Activated CD4-positive, alpha-beta memory T cell treated with anti-CD3 and anti-CD28 coated beads for 36 hours (primary cell): ENCODE results near the gene AFTPH. TPM values are rescaled to one million over a fixed set of nuclear protein-coding genes. Genes with fewer than 3 reads are reported as not detected.

Experiments
- CTCF ChIA-PET: fragments of 350-600 bp; sonication (Branson Sonifier 250); formaldehyde crosslinking; loops from one replicate; lab custom pipeline; 2021; ENCODE audit warnings: antibody characterized with exemption, inconsistent platforms; lab: Charles Lee
- POLR2A ChIA-PET: fragments of 350-600 bp; sonication (Branson Sonifier 250); formaldehyde crosslinking; loops from one replicate; lab custom pipeline; 2021; ENCODE audit warnings: antibody characterized with exemption; lab: Charles Lee
- DNase-seq: peaks from one replicate; pipeline ENCODE4 v3.0.0-alpha.2; 2020
- H3K27ac Mint-ChIP-seq: one replicate; pipeline ENCODE4 v1.8.0; 2021; ENCODE audit warnings: mixed read lengths
- H3K27me3 Mint-ChIP-seq: one replicate; pipeline ENCODE4 v1.8.0; 2021; ENCODE audit warnings: mixed read lengths
- H3K36me3 Mint-ChIP-seq: one replicate; pipeline ENCODE4 v1.8.0; 2021; ENCODE audit warnings: mixed read lengths
- H3K4me1 Mint-ChIP-seq: one replicate; pipeline ENCODE4 v1.8.0; 2021; ENCODE audit warnings: low read depth, mixed read lengths
- H3K4me3 Mint-ChIP-seq: one replicate; pipeline ENCODE4 v1.8.0; 2021; ENCODE audit warnings: mild to moderate bottlenecking, mixed read lengths
- H3K9me3 Mint-ChIP-seq: one replicate; pipeline ENCODE4 v1.8.0; 2021; ENCODE audit warnings: mixed read lengths
- intact Hi-C: fragments of 100-400 bp; cut with micrococcal nuclease; formaldehyde crosslinking; loops from one replicate; pipeline ENCODE4 v1.15.1; 2023
- microRNA-seq: library from miRNA; unstranded; fragments of <30 nt; microRNA quantifications from one replicate; pipeline ENCODE4 v1.2.0, GENCODE V29; 2022; ENCODE audit warnings: borderline number of aligned reads, borderline microRNAs expressed, borderline replicate concordance
- total RNA-seq, 2 experiments: library from RNA; stranded (reverse); gene quantifications; one replicate each; pipeline ENCODE4 v1.2.3, GENCODE V29; 2021

The AFTPH gene
- total RNA-seq, 2 experiments from 2014 or later: 34.8 to 36.4 TPM

GRCh38 chr2:64637000-64637635 lies 113.0 kb downstream of the AFTPH start:
- H3K27ac Mint-ChIP-seq: peak overlapping the region; percentile 52
- no peak for DNase-seq
- ChIA-PET CTCF (interaction anchor here (0.9 to 2.6 kb wide), 6 partner anchors 9 to 225 kb away, joined by 3 to 19 read pairs (median 4); partner anchors contain the start of gene SERTAD2), POLR2A (interaction anchor here (0.6 to 1.3 kb wide), 2 partner anchors 30 to 42 kb away, joined by 4 to 7 read pairs; no protein-coding TSS in a partner anchor)
- no peaks in the 10 kb centered on the region for H3K27me3 Mint-ChIP-seq
- H3K4me3 Mint-ChIP-seq: no peak overlapping the region
- H3K4me1 Mint-ChIP-seq: peaks cover 42% of the 10 kb centered on the region
- H3K36me3 Mint-ChIP-seq: peaks cover 16% of the 10 kb centered on the region
- intact Hi-C loops: no loop called here
- no peaks in the 10 kb centered on the region for H3K9me3 Mint-ChIP-seq

- H3K4me1 Mint-ChIP-seq: peaks cover 48% of the 10 kb centered on the region
- no peak overlapping the region for H3K4me3 Mint-ChIP-seq
- ChIA-PET POLR2A (no interaction called here), CTCF (interaction anchor here (1.9 to 2.6 kb wide), 2 partner anchors 8 to 26 kb away, joined by 6 to 19 read pairs; no protein-coding TSS in a partner anchor)
- intact Hi-C loops: no loop called here
- peaks cover 16% of the 10 kb centered on the region for H3K36me3 Mint-ChIP-seq
- H3K27me3 Mint-ChIP-seq: no peaks in the 10 kb centered on the region
- no peak overlapping the region for H3K27ac Mint-ChIP-seq
- DNase-seq: no peak
- no peaks in the 10 kb centered on the region for H3K9me3 Mint-ChIP-seq
Observed at GRCh38 chr2:64637931-64638330, 113.8 kb downstream of the AFTPH start.

GRCh38 chr2:64638502-64639120 lies 114.5 kb downstream of the AFTPH start:
- Mint-ChIP-seq H3K27me3 (no peaks in the 10 kb centered on the region), H3K9me3 (no peaks in the 10 kb centered on the region), H3K36me3 (peaks cover 16% of the 10 kb centered on the region), H3K27ac (no peak overlapping the region), H3K4me1 (peaks cover 52% of the 10 kb centered on the region), H3K4me3 (no peak overlapping the region)
- ChIA-PET CTCF (interaction anchor here (1.0 to 2.6 kb wide), 5 partner anchors 8 to 116 kb away, joined by 3 to 19 read pairs (median 4); no protein-coding TSS in a partner anchor), POLR2A (no interaction called here)
- DNase-seq: no peak
- intact Hi-C loops: no loop called here

GRCh38 chr2:64639691-64640090 lies 115.6 kb downstream of the AFTPH start:
- no peak for DNase-seq
- Mint-ChIP-seq H3K27ac (no peak overlapping the region), H3K4me1 (peaks cover 61% of the 10 kb centered on the region), H3K27me3 (no peaks in the 10 kb centered on the region), H3K9me3 (no peaks in the 10 kb centered on the region), H3K4me3 (no peak overlapping the region), H3K36me3 (peaks cover 13% of the 10 kb centered on the region)
- intact Hi-C loops: no loop called here
- CTCF ChIA-PET: interaction anchor here (1.0 to 1.6 kb wide), 3 partner anchors 16 to 117 kb away, joined by 3 to 4 read pairs (median 4); no protein-coding TSS in a partner anchor
- POLR2A ChIA-PET: no interaction called here

- H3K9me3 Mint-ChIP-seq: no peaks in the 10 kb centered on the region
- H3K27me3 Mint-ChIP-seq: no peaks in the 10 kb centered on the region
- no peak overlapping the region for H3K27ac Mint-ChIP-seq
- H3K4me1 Mint-ChIP-seq: peaks cover 67% of the 10 kb centered on the region
- peaks cover 12% of the 10 kb centered on the region for H3K36me3 Mint-ChIP-seq
- POLR2A ChIA-PET: no interaction called here
- CTCF ChIA-PET: interaction anchor here (1.0 to 1.6 kb wide), 3 partner anchors 15 to 127 kb away, joined by 3 to 4 read pairs (median 4); no protein-coding TSS in a partner anchor
- intact Hi-C loops: no loop called here
- H3K4me3 Mint-ChIP-seq: no peak overlapping the region
- DNase-seq: no peak
Observed at GRCh38 chr2:64640153-64641044, 116.3 kb downstream of the AFTPH start.

GRCh38 chr2:64641599-64641998 lies 117.5 kb downstream of the AFTPH start:
- H3K27me3 Mint-ChIP-seq: no peaks in the 10 kb centered on the region
- CTCF ChIA-PET: interaction anchor here (1.0 to 2.4 kb wide), 5 partner anchors 13 to 190 kb away, joined by 3 to 9 read pairs (median 4); no protein-coding TSS in a partner anchor
- H3K4me3 Mint-ChIP-seq: no peak overlapping the region
- POLR2A ChIA-PET: no interaction called here
- H3K27ac Mint-ChIP-seq: no peak overlapping the region
- peaks cover 2% of the 10 kb centered on the region for H3K36me3 Mint-ChIP-seq
- intact Hi-C loops: no loop called here
- H3K4me1 Mint-ChIP-seq: peaks cover 66% of the 10 kb centered on the region
- no peaks in the 10 kb centered on the region for H3K9me3 Mint-ChIP-seq
- no peak for DNase-seq

Small RNAs within 50 kb of the gene (microRNA-seq; reads per million reads assigned to microRNA genes)
- gene MIR4434: not detected

Other genes with a start within 250 kb of the AFTPH start
- gene LGALSL, start 70.2 kb upstream of the AFTPH start, total RNA-seq: 1 to 10 TPM; 1.3 to 1.5 TPM
- 10 to 100 TPM; 11.3 to 11.4 TPM for gene SERTAD2, start 129.6 kb downstream of the AFTPH start, total RNA-seq